Loucy (cell line): ENCODE measurements around the gene LILRB3.

Experiments
- H2AFZ ChIP-seq: fragments of 200-600 bp; sonication (generic); 2 replicates; pipeline ENCODE4 v1.6.0; 2016; ENCODE audit warnings: antibody characterized with exemption, mild to moderate bottlenecking, low read length, moderate library complexity
- H3F3A ChIP-seq: fragments of 200-600 bp; 2 replicates; pipeline ENCODE4 v1.6.0; 2016; ENCODE audit warnings: antibody characterized with exemption, low read depth, mild to moderate bottlenecking
- H3K27me3 ChIP-seq: fragments of 200-600 bp; sonication (generic); 2 replicates; pipeline ENCODE4 v1.6.1; 2014; ENCODE audit warnings: low read length, mild to moderate bottlenecking; ENCODE audit not compliant: insufficient read depth, poor library complexity, severe bottlenecking
- H3K36me3 ChIP-seq: fragments of 200-600 bp; sonication (generic); 2 replicates; pipeline ENCODE4 v1.6.1; 2016; ENCODE audit warnings: low read length; ENCODE audit not compliant: insufficient read depth
- H3K4me1 ChIP-seq: fragments of 200-600 bp; sonication (generic); 2 replicates; pipeline ENCODE4 v1.5.1; 2014; ENCODE audit warnings: low read length, mild to moderate bottlenecking; ENCODE audit not compliant: insufficient read depth, poor library complexity, severe bottlenecking
- H3K4me2 ChIP-seq: fragments of 200-600 bp; sonication (generic); 2 replicates; pipeline ENCODE4 v1.6.0; 2014; ENCODE audit warnings: antibody characterized with exemption, low read length, low read depth, mild to moderate bottlenecking; ENCODE audit not compliant: poor library complexity, severe bottlenecking
- H3K4me3 ChIP-seq: fragments of 200-600 bp; sonication (generic); 2 replicates; pipeline ENCODE4 v1.5.1; 2014; ENCODE audit warnings: low read length, mild to moderate bottlenecking, mixed read lengths; ENCODE audit not compliant: poor library complexity, severe bottlenecking
- H3K79me2 ChIP-seq: fragments of 200-600 bp; sonication (generic); 2 replicates; pipeline ENCODE4 v1.6.1; 2014; ENCODE audit warnings: low read length; ENCODE audit not compliant: insufficient read depth
- H3K9ac ChIP-seq: fragments of 200-600 bp; sonication (generic); 2 replicates; pipeline ENCODE4 v1.6.0; 2014; ENCODE audit warnings: mild to moderate bottlenecking, low read depth, low read length, moderate library complexity; ENCODE audit not compliant: poor library complexity, severe bottlenecking
- H3K9me2 ChIP-seq: fragments of 200-600 bp; sonication (generic); replicated peaks from 2 replicates; pipeline ENCODE4 v1.6.1; 2016; ENCODE audit warnings: low read depth, low read length, mixed read lengths
- H3K9me3 ChIP-seq: fragments of 200-600 bp; sonication (generic); 2 replicates; pipeline ENCODE4 v1.6.1; 2014; ENCODE audit warnings: mild to moderate bottlenecking, antibody characterized with exemption, low read length, low read depth; ENCODE audit not compliant: insufficient read depth
- H4K20me1 ChIP-seq: fragments of 200-600 bp; sonication (generic); 2 replicates; pipeline ENCODE4 v1.6.0; 2014; ENCODE audit warnings: antibody characterized with exemption, low read length, mild to moderate bottlenecking; ENCODE audit not compliant: insufficient read depth, poor library complexity, severe bottlenecking
- EZH2phosphoT487 ChIP-seq: fragments of 200-600 bp; IDR thresholded peaks from 2 replicates; pipeline ENCODE4 v1.6.1; 2018; ENCODE audit warnings: antibody characterized with exemption, mild to moderate bottlenecking, moderate library complexity, borderline replicate concordance
- TF ChIP-seq, protein P1 (sequence below): fragments of 200-600 bp; sonication (generic); conservative IDR thresholded peaks from 2 replicates; pipeline ENCODE4 v1.5.1; 2014; ENCODE audit warnings: mild to moderate bottlenecking, antibody characterized with exemption, low read length

The LILRB3 gene

DNA sequence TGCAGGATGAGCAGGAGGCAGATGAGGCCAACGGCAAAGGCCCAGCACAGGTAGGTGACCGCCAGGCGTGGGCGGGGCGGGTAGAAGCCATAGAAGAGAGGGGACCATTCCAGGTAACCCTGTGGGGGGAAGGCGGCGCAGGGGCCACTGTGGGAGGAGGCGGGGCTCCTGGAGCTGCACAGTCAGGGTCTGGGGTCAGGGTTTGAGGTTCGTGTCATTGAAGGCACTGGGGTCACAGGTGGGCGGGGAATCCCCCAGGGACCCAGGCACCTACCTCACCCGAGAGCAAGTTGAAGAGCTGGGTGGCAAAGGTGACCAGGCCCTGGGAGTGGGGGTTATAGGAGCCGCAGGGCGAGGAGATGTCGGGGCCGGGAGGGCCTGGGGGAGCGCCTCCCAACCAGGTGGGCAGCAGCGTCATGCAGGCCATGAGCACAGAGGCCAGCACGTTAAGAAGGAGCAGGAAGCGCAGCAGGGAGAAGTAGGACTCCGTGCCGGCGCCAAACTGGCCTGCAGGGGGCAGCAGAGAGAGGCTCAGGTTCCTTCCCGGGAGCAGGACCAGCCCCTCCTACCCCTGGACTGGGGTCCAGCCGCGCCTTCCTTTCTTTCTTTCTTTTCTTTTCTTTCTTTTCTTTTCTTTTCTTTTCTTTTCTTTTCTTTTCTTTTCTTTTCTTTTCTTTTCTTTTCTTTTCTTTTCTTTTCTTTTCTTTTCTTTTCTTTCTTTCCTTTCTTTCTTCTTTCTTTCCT lies 54.5 kb downstream of the LILRB3 start:
- no peak for TF ChIP-seq EZH2phosphoT487
- TF ChIP-seq, protein P1, sequence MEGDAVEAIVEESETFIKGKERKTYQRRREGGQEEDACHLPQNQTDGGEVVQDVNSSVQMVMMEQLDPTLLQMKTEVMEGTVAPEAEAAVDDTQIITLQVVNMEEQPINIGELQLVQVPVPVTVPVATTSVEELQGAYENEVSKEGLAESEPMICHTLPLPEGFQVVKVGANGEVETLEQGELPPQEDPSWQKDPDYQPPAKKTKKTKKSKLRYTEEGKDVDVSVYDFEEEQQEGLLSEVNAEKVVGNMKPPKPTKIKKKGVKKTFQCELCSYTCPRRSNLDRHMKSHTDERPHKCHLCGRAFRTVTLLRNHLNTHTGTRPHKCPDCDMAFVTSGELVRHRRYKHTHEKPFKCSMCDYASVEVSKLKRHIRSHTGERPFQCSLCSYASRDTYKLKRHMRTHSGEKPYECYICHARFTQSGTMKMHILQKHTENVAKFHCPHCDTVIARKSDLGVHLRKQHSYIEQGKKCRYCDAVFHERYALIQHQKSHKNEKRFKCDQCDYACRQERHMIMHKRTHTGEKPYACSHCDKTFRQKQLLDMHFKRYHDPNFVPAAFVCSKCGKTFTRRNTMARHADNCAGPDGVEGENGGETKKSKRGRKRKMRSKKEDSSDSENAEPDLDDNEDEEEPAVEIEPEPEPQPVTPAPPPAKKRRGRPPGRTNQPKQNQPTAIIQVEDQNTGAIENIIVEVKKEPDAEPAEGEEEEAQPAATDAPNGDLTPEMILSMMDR, result peak; percentile 67
- Histone ChIP-seq H4K20me1 (no peaks in the 10 kb centered on the region), H3K27me3 (no peaks in the 10 kb centered on the region), H3K9ac (no peak overlapping the region), H3K36me3 (no peaks in the 10 kb centered on the region), H3K9me2 (no peaks in the 10 kb centered on the region), H3K79me2 (no peaks in the 10 kb centered on the region), H3K4me1 (no peaks in the 10 kb centered on the region), H3K9me3 (no peaks in the 10 kb centered on the region), H2AFZ (peak overlapping the region; percentile 80; the same call in 1 of the 2 replicates), H3K4me3 (peak overlapping the region; percentile 40), H3K4me2 (peak overlapping the region; percentile 59), H3F3A (no peaks in the 10 kb centered on the region)
